Esophagus squamous epithelium (tissue), 4 donors: ENCODE results near the gene DLG5.

ENCODE experiments used
- CTCF ChIP-seq, 6 experiments: fragments of 450-650 bp in 4 of 6; fragments of 200-600 bp in 2 of 6; sonication (generic) in 2 of 6; IDR thresholded peaks; one replicate each; pipeline ENCODE4 v1.5.1; 2016 to 2019; ENCODE audit warnings: antibody characterized with exemption in 6 of 6, mild to moderate bottlenecking in 4 of 6, moderate library complexity in 4 of 6
- POLR2A ChIP-seq, 4 donors: fragments of 450-650 bp; IDR thresholded peaks; one replicate each; pipeline ENCODE4 v1.6.1; 2017; ENCODE audit warnings: antibody characterized with exemption in 4 of 4, mild to moderate bottlenecking in 4 of 4, moderate library complexity in 3 of 4

GRCh38 chr10:77949167-77949566 is 22.6 kb upstream of the DLG5 start:
- TF ChIP-seq POLR2A (IDR thresholded peaks at IDR 0.05) (no peak), CTCF (IDR thresholded peaks at IDR 0.05) (no peak)
